Renal pelvis (tissue), 4 donors: ENCODE data around the gene ACTN1. TPM values are rescaled to one million over a fixed set of nuclear protein-coding genes. Genes with fewer than 3 reads are reported as not detected.
"Not testable (repeated sequence)": the region's sequence is repeated elsewhere in the genome, so short reads cannot be mapped to it uniquely, and the experiment has no call there.

ENCODE experiments used
- DNase-seq: peaks from one replicate; pipeline ENCODE4 v3.0.0-alpha.2; 2013
- polyA plus RNA-seq, 3 donors: library from polyadenylated mRNA; unstranded; fragments of 120-200 nt; gene quantifications; one replicate each; pipeline ENCODE4 v1.2.1, GENCODE V29; 2013; ENCODE audit not compliant: insufficient read length in 3 of 3

ACTN1 gene
- polyA plus RNA-seq, 3 donors: 63.0 to 77.9 (median 74.1) TPM

DNA sequence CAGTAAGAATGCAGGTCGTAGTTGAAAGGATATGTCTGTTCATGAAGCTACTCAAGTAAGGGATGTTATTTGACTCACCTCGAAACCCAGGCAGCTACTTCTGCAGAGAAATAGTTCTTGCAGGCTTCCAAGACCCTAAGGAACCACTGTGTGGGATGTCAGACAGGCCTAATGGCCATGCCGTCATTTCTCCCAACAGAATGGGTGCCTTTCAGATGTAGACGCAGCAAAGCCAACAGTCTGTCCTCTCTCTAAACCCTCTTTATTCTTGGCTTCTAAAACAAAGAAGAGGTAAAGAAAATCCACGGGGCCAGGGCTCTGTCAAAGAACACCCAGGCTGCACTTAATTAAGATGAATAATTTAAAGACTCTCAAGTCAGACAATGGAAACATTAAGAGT, 19.0 kb upstream of the ACTN1 start:
- no peak for DNase-seq

DNA sequence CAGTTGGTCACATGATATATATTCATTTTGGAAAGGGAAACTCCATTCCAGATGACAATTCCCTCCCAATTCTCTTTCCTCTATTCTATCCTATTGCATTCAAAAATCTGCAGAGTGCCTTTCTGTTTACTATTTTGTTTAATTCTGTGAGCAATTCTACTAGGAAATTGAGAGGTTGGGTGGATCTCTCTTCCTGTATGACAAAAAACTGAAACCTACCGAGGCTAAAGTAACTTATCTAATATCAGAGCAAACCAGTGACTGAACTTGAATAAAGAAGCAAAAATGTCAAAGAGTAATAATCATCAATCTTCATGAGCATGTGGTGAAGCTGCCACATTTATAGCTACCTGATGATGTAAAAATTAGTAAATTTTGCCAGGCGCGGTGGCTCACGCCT, 16.6 kb upstream of the ACTN1 start:
- DNase-seq: no peak

DNA sequence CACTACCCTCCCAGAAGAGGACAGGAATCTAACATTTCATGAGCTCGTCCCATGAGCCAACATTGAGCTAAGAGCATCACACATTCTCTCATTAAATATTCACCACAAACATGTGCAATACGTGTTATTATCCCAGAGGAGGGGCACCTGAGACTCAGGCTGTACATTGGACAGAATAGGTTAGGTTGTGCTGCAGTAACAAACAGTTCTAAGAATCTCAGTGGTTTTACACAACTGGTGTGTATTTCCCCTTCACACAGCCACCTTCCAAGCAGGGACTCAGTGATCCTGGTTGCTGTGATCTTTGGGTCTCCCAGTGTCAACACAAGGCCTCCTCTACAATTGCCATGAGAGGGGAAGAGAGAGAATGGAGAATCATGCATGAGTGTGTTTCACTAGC, 15.0 kb upstream of the ACTN1 start:
- DNase-seq: no peak

DNA sequence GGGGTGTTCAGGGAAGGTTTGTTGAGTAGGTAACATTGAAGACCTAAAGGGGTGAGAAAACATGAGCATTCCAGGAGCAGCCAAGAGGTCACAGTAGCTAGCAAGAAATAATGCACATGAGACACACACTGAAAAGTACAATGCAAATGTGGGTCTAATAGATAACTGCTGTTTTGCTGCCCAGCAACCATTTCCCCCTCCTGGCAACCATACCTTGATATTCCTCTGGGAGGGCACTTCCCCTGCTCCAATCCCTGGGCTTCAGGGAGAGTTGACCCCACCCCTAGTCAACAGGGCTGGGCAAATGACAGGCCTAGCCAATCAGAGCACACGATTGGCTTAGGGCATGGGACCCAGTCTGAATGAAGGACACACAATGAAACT, 8.5 kb upstream of the ACTN1 start:
- DNase-seq: no peak

DNA sequence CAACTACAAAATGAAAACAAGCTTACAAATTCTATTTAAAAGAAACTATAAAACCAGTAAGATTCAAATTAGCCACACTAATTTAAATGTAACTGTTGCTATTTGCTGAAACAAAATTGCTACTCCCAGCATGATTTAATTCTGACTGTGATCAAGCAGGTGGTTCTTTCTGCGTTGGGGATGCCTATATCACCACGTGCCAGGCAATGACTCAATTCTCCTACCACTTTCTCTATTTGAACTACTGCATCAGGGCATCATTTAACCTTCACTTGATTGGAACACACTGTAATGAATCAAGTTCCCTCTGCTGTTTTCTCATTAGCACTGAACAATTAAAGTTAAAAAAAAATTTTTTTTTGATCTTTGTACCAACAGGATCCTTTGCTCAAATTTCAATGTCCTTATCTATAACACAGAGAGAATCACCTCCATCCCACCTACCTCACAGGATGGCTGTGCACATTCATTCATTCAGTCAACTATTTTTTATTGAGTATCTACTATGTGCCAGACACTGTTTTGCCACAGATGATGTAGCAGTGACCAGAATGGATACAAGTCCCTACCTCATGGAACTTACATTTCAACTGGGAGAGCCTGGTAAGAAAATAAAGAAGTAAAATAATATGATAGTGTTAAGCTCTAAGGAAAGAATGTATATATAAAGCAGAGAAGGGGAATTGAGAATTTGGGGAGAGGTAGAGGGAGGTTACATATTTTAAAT, 8.0 kb upstream of the ACTN1 start:
- DNase-seq: no peak

DNA sequence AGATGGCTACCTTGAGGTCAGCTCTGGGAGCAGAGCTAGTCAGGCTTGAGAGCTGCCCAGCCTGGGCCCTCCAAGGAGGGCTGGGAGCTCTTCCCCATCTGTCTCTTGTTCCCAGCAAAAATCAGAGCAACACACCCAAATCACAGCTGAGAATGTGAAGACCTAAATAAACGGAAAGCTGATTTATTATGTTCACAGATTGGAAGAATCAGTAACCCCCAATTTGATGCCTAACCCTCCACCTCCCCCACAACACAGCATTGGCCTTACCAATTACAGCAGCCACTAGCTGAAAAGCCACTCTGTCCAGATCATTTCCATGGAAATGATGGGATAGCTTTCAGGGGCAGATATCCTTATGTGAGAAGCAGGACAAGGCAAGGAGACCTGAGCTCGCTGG, 7.1 kb upstream of the ACTN1 start:
- DNase-seq: no peak

DNA sequence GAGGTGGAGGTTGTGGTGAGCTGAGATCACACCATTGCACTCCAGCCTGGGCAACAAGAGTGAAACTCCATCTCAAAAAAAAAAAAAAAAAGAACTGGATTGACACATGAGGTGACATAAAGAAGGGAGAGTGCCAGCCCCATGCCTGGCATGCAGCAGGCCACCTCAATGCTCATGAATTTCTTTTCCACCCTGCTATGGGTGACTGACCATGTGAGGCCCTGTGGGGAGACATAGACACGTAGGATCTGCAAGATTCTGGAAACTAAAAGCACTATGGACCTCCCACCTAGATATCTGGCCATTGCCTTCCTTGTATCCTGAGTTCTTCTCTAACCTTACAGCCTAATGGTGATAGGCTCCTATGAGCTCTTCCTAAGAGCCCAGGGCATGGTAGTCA, 5.6 kb upstream of the ACTN1 start:
- no peak for DNase-seq

DNA sequence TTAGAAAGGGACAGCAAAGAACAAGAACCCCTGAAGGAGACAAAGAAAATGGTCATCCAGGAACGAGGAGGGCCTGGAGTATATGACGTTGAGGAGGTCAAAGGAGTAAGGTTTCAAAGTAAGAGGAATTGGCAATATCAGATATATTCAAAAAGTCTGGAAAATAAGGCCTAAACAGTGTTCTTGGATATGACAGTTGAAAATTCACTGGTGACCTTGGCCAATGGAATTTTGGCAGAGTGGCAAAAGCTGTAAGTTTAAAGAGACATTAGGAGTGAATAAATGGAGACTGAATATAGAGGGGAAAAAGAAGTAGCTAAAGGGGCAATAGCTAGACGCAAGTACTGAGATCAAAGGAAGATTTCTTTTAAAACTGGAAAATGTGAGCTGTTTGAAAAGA, 4.1 kb upstream of the ACTN1 start:
- DNase-seq: no peak

DNA sequence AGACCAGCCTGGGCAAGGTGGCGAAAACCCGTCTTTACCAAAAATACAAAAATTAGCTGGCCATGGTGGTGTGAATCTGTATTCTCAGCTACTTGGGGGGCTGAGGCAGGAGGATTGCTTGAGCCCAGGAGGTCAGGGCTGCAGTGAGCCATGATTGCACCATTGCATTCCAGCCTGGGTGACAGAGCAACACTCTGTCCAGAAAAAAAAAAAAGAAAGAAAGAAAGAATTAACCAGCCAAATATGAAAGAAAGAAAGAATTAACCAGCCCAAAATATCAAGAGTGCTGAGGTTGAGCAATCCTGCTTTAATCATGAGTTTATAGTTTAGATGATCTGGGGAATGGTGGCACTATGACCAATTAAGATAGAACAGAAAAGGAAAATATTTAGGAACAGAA, 3.5 kb upstream of the ACTN1 start:
- no peak for DNase-seq

DNA sequence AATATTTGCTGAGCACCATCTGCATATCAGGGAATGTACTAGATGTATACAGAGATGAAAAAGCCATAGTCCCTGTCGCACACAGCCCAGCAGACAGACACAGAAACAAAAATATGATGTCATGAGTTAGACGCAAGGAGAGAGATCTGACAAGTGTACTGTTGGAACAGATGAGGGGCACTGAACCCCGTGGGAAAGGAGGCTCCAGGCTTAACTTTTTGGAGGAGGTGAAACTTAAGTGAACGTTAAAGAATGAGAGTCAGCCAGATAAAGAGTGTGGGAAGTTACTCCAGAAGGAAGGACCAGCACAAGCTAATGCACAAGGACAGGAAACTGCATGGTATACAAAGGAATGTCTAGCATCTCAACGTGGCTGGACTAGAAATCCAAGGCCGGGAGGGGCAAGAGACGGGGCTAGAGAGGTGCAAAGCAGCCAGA, 2.5 kb upstream of the ACTN1 start:
- DNase-seq: no peak

DNA sequence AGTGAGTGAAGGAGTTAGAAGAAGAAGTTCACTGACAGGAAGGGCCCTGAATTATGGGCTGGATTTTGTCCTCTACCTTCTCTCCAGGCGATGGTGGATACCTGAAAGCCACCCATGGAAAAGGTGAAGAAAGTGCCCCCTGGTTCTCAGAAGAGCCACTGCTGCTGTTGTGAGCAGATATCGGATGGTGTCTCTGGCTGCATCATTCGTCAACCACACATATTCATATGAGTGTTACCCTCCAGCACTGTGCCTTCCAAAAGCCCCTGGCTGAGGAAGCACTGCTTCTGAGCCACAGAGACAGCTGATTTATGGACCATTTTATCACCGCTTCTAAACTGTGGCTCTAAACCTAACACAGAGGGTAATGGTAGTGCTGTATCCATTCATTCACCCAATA, 2.0 kb upstream of the ACTN1 start:
- DNase-seq: no peak

DNA sequence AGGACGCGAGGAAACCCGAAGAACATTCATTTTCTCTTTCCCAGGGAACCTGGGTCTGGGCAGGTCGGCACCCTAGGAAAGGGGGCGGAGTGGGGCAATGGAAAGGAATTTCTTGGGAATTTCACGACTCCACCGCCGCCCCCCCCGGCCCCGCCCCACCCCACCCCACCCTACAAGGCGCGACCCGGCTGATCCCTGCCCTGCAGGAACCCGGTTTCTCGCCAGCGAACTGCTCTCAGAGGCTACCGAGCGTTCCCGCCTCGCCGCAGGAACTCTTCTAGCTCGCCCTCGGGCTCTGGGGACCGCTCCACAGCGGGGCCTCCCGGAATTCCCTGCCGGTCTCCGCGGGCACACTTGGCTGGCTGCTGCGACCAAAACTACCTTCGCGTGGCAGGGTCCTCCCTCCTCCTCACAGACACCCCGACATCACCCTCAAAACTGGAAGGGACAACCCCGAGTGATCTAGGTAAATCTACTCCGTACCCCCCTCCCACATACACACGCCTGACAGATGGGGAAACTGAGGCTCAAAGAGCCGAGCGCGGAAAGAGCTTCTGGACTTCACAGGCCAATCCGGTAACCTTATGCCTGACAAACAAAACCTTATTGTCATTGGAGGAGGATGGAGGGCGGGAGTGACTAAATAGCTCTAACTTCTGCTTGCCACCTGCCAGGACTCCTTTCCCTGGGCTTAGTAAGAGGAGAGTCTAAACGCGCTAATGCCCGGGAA, 785 bp upstream of the ACTN1 start:
- no peak for DNase-seq

DNA sequence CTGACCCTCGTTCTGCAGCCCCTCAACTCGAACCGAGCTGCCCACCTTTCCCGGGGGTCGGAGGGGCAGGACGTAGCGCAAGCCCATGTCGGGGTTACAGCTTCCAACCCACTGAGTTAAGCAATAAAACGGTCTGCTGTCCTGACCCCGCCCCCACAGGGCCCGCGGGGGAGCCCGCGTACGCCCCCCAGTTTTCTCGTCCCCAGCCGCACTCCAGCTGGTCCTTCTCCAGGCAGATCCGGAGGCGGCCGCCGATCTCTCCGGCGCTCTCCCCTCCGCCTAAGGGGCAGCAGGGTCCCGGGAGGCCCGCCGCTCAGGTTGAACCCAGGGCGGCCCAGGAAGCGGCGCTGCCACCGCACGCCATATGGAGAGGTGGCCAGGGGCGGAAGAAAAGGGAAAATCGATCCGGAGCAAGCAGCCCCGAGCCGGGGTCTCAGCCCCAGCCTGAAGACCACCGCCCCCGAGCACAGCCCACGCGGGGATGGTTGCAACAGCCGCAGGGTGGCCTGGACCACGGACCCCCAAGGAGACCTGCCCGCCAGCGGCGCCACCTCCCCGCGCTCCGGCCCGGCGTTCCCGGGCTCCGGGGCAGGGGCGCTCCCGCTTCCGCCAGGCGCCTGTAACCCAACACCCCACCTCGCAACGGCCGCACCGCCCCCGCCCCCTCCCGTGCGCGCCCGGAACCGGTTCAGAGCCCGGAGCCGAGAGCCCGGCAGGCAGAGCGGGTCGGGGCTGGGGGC, 760 bp downstream of the ACTN1 start:
- peak; percentile 64 for DNase-seq

DNA sequence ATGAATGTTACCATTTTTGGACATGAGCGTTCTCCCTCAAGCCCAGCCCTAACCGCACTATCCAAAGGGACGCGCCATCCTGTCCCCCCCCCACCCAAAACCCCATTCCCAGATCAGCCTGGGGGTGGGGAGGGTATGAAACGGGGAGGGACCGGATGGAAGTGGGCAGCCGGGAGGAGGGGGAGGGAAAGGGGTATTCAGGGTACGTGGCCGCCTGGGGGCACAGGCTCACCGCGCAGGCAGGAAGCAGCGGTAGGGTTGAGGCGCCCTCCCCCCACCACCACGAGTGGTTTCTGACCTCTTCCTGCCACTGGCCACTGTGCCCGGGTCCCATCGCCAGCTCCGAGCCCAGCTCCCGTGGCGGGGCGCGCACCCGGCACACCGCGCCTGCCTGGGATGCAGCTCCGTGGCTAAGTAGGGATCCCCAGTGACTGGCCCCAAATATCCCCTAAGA, 1.4 kb downstream of the ACTN1 start:
- peak; percentile 60 for DNase-seq

DNA sequence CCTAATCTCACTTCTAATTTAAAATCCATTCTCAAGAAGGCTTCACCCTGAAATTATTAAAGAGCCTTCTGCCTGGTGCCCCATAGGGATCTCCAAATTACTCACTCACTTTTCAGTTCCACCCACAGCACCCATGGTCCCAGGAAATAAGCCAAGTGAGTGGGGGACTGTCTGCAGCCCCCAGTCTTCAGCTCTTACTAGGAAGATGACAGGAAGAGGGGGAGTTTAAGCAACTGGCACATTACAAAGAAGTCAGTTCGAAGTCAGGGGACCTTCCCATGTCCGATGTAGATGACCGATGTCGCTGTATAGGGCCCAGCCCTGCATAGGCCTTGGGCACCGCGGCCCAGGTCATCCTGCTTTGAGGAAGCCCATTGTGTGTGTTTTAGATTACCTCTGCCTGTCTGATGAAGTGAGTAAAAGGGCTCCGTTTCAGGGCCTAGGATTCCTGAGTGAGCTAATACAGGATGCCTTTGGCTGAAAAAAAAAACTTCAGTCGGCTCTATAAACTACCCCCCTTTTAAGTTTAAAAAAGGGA, 1.9 kb downstream of the ACTN1 start:
- DNase-seq: no peak

DNA sequence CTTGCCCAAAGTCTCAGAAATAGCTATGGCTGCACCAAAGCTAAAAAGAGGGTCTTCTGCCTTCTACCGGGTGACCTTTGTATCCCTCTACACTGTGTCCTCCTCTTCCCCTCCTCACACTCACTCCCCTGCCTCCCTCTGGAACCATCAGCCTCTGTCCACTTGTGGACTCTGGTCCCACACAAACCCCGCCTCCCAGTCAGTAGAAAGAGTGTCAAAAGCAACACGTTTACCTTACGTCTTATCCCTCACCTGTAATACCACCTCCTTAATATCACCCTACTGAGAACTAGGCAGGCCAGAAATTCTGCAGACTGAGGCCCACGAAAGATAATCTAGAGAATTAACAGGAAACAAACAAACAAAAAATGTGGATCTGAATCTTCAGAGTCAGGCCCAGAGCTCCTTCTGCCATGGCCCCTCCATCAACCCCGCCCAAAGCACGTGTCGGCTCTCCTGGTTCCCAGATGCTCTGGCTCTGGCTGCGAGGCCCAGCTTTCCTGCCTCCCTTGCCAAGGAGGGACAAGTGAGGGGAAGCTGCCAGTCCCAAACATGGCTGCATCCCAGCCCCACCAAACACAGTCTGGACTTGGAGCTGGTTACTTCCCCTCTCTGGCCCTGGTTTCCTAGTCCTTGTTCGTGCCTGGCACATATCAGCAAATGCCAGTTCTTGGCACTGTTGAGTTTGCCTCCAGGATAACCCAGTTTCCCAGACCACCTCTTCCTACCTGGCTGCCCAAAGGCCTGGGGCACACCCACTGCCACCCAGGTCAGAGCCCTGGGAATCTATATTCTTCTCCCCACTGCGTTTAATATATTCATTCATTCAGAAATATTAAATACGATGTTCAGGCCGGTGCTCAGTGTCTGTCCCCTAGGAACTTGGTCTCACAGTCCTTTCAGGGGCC, 2.7 kb downstream of the ACTN1 start:
- DNase-seq: no peak

DNA sequence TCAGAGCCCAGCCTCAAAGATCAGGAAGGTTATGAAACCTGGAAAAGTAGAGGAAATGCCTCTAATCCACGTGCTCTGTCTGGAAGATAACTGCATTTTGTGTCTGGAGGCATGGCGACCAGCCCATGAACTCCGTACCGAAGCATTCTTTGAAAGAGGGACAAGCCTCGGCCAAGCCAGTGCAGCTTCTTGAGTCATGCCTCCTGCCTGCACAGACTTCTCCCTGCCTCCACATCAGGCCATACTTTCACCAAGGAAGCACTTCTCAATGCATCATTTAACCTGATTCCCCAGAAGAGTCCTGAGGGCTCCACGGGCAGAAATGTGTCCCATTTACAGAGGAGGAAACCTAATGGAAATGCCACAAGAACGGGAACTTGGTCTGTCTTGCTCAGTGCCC, 3.4 kb downstream of the ACTN1 start:
- no peak for DNase-seq

DNA sequence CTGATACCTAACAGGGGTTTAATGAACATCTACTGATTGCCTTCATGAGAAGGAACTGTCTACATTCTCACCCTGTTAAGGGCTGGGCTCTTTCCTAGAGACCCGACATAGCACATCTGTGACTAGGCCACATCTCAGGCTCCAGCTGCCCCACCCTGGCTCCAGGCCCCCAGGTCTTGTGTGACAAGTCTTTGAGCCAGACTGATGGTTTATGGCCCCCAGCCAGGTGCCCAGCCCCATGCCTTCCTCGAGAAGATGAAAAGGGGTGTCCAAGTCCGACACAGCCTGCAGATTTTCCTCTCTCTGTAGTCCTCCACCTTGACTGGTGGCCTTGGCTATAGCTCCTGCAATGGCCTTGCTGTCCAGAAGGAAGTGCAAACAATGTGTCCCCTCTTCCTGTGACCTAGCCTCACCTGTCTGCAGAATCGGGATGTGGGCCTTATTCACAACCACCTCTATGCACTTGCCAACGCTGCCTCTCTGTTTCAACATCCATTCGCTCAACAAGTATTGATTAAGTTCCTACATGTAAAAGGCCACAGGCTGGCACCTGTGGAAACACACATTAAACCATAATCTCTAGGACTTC, 4.2 kb downstream of the ACTN1 start:
- no peak for DNase-seq

DNA sequence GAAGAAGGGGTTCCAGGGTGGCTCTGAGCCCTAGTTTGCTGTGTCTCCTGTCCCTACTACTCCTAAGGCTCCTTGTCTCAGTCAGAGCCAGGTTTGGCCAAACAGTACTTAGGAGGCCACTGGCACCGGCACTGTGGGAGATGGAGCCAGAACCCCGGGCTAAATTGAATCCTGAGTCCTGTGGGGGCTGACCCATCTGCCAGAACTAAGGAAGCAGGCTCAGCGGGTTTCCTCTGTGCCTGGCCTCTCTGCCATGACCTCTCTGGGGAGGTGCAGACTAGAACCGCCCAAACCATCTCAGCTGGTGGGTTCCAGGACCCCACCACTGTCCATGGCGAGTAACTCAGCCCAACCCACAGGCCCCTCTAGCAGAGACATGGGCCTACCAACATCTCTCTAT, 5.5 kb downstream of the ACTN1 start:
- DNase-seq: no peak

DNA sequence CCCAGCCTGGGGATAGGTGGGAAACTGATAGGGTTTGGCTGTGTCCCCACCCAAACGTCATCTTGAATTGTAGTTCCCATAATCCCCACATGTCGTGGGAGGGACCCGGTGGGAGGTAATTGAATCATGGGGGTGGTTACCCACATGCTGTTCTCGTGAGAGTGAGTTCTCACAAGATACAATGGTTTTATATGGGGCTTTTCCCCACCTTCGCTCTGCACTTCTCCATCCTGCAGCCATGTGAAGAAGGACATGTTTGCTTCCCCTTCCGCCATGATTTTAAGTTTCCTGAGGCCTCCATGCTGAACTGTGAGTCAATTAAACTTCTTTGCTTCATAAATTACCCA, 5.9 kb downstream of the ACTN1 start:
- DNase-seq: not testable (repeated sequence)

DNA sequence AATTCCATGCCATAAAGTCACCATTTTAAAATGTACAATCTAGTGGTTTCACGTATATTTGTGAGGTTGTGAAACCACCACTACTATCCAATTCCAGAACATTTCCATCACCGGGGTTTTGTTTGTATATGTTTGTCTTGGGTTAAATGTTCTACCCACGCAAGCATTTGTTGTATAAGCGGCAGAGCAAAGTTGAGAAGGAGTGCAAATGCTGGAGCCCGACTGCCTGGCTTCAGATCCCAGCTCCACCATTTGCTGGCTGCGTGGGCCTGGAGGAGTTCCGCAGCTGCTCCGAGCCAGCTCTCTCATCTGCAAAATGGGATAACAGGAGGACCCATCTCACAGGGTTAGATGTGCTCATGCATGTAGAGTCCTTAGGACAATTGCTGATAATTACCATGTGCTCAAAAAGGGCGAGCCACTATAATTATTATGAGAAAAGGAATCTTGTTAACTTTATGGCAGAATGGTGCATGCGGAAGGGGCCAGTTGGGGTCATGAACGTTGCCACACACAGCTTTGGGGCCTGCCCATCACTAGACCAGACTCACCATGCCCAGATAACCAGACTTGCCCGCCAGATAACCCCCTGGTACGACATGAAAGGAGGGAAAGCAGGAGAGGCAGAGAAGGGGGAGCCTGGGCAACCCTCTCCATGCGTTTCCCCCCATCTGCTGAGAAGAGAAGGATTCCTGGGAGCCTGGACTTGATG, 6.4 kb downstream of the ACTN1 start:
- DNase-seq: no peak
